Neuronal stem cell (in vitro differentiated cells): ENCODE measurements around the gene TMEM95.

Source experiments
- DNase-seq: peaks from one replicate; pipeline ENCODE4 v3.0.0-alpha.2; 2013; ENCODE audit warnings: low spot score
- H2AFZ ChIP-seq: one replicate; pipeline ENCODE4 v1.6.1; 2013; ENCODE audit warnings: mild to moderate bottlenecking, low read length, inconsistent platforms
- H2AK5ac ChIP-seq: 2 replicates; pipeline ENCODE4 v1.6.1; 2013; ENCODE audit warnings: low read depth, mild to moderate bottlenecking, inconsistent platforms, low read length, moderate library complexity, mixed read lengths
- H2BK120ac ChIP-seq: 2 replicates; pipeline ENCODE4 v1.6.1; 2013; ENCODE audit warnings: low read depth, mild to moderate bottlenecking, inconsistent platforms, low read length, moderate library complexity, mixed read lengths
- H2BK12ac ChIP-seq: one replicate; pipeline ENCODE4 v1.6.1; 2013; ENCODE audit warnings: low read length, inconsistent platforms
- H2BK15ac ChIP-seq: 2 replicates; pipeline ENCODE4 v1.6.1; 2013; ENCODE audit warnings: mild to moderate bottlenecking, low read length, inconsistent platforms, mixed read lengths
- H2BK5ac ChIP-seq: one replicate; pipeline ENCODE4 v1.6.1; 2013; ENCODE audit warnings: inconsistent platforms, mild to moderate bottlenecking, low read length, moderate library complexity
- H3K14ac ChIP-seq: one replicate; pipeline ENCODE4 v1.6.1; 2013; ENCODE audit warnings: low read length, inconsistent platforms
- H3K18ac ChIP-seq: 2 replicates; pipeline ENCODE4 v1.6.1; 2013; ENCODE audit warnings: low read length, inconsistent platforms
- H3K23ac ChIP-seq: 2 replicates; pipeline ENCODE4 v1.6.1; 2013; ENCODE audit warnings: low read depth, mild to moderate bottlenecking, mixed read lengths, low read length, inconsistent platforms; ENCODE audit not compliant: poor library complexity
- H3K27ac ChIP-seq: replicated peaks from 3 replicates; pipeline ENCODE4 v1.5.1; 2013; ENCODE audit warnings: low read length, inconsistent platforms
- H3K27me3 ChIP-seq, 3 experiments: 2 replicates each; pipeline ENCODE4 v1.6.1; 2013; ENCODE audit warnings: low read length in 3 of 3, mild to moderate bottlenecking in 2 of 3, inconsistent platforms in 1 of 3, low read depth in 1 of 3, mixed read lengths in 1 of 3, moderate library complexity in 1 of 3; ENCODE audit not compliant: control insufficient read depth in 3 of 3, insufficient read depth in 3 of 3
- H3K36me3 ChIP-seq, 2 donors: replicated peaks in 1 of 2; 2 replicates each; pipeline ENCODE4 v1.6.1; 2013; ENCODE audit warnings: low read length in 2 of 2; ENCODE audit not compliant: control insufficient read depth in 2 of 2, insufficient read depth in 2 of 2
- H3K4ac ChIP-seq: 2 replicates; pipeline ENCODE4 v1.6.1; 2013; ENCODE audit warnings: inconsistent platforms, mild to moderate bottlenecking, low read length, moderate library complexity
- H3K4me1 ChIP-seq, 2 donors: 1 replicate in 1 of 2; 2 replicates in 1 of 2; pipeline ENCODE4 v1.6.1; 2013; ENCODE audit warnings: low read length in 2 of 2, low read depth in 1 of 2; ENCODE audit not compliant: control insufficient read depth in 2 of 2, insufficient read depth in 1 of 2
- H3K4me2 ChIP-seq: one replicate; pipeline ENCODE4 v1.6.1; 2013; ENCODE audit warnings: mild to moderate bottlenecking, low read length, inconsistent platforms; ENCODE audit not compliant: insufficient read depth, poor library complexity, severe bottlenecking
- H3K4me3 ChIP-seq, 2 donors: 2 replicates each; pipeline ENCODE4 v1.5.1; 2013; ENCODE audit warnings: low read length in 2 of 2, mild to moderate bottlenecking in 2 of 2, inconsistent platforms in 1 of 2, moderate library complexity in 1 of 2
- H3K79me1 ChIP-seq: one replicate; pipeline ENCODE4 v1.6.1; 2013; ENCODE audit warnings: low read depth, mild to moderate bottlenecking, inconsistent platforms, low read length, moderate library complexity
- H3K9ac ChIP-seq: one replicate; pipeline ENCODE4 v1.6.1; 2013; ENCODE audit warnings: mild to moderate bottlenecking, low read depth, low read length, inconsistent platforms; ENCODE audit not compliant: poor library complexity
- H3K9me3 ChIP-seq, 2 donors: replicated peaks in 1 of 2; 2 replicates each; pipeline versions ENCODE3 to v1.6.1; 2013; ENCODE audit warnings: low read length in 2 of 2, mild to moderate bottlenecking in 2 of 2, inconsistent platforms in 1 of 2, low read depth in 1 of 2, mixed read lengths in 1 of 2, moderate library complexity in 1 of 2; ENCODE audit not compliant: control insufficient read depth in 2 of 2, insufficient read depth in 1 of 2
- H4K8ac ChIP-seq: one replicate; pipeline ENCODE4 v1.6.1; 2013; ENCODE audit warnings: low read depth, mild to moderate bottlenecking, inconsistent platforms, low read length, moderate library complexity
- H4K91ac ChIP-seq: one replicate; pipeline ENCODE4 v1.6.1; 2013; ENCODE audit warnings: low read length, low read depth, mild to moderate bottlenecking, inconsistent platforms; ENCODE audit not compliant: poor library complexity
- WGBS, 2 donors: extraction: QIAGEN DNeasy Blood & Tissue Kit; methylation state at CpG; one replicate each; pipeline ENCODE4 v1.1.7; 2013; ENCODE audit warnings: missing lambda C conversion rate in 2 of 2, mixed read lengths in 1 of 2; ENCODE audit not compliant: insufficient read length in 2 of 2, insufficient replicate concordance in 1 of 2; ENCODE audit errors: extremely low coverage in 2 of 2; 5-methylcytosine and 5-hydroxymethylcytosine counted together

TMEM95 gene

DNA sequence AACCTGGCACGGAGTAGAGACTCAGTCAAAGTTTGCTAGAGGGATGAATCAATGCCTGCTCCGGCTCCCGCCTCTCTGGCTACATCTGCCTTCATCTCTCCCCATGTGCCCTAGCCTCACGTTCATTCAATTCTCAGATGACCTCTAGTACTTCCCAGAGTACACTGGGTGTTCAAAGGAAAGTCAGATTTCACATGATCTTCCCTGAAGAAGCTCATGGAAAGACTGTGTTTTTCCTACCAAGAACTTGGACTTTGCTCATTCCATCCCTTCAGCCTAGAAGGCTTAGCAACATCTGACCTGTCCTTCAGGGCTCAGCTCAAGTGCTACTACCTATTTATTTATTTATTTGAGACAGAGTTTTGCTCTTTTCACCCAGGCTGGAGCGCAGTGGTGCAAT lies 14.9 kb downstream of the TMEM95 start:
- Histone ChIP-seq H3K36me3 (no peaks in the 10 kb centered on the region), H3K79me1 (no peaks in the 10 kb centered on the region), H3K4me2 (no peak overlapping the region), H2AFZ (peak overlapping the region; percentile 16), H4K8ac (no peak overlapping the region), H3K23ac (no peak overlapping the region), H3K9me3 (no peaks in the 10 kb centered on the region), H2BK15ac (no peak overlapping the region), H3K9ac (no peak overlapping the region), H2BK5ac (no peak overlapping the region), H3K18ac (no peak overlapping the region), H4K91ac (no peak overlapping the region), H3K27ac (no peak overlapping the region), H2AK5ac (peak overlapping the region; percentile 94), H3K14ac (no peak overlapping the region), H3K27me3 (peaks cover 0 to 17% (median 0%) of the 10 kb centered on the region in 3 experiments), H2BK12ac (no peak overlapping the region), H3K4me3 (no peak overlapping the region), H2BK120ac (no peak overlapping the region), H3K4ac (no peak overlapping the region), H3K4me1 (peaks cover 0 to 2% of the 10 kb centered on the region in 2 donors)
- WGBS, 2 donors: no CpG with 5 or more reads among the region's 5 CpGs
- DNase-seq: no peak

GRCh38 chr17:7370853-7371252 lies 15.9 kb downstream of the TMEM95 start:
- H3K4me3 ChIP-seq: no peak overlapping the region
- H3K27me3 ChIP-seq: peaks cover 0 to 17% (median 0%) of the 10 kb centered on the region in 3 experiments
- H4K91ac ChIP-seq: no peak overlapping the region
- H3K23ac ChIP-seq: no peak overlapping the region
- no peak overlapping the region for H2BK5ac ChIP-seq
- DNase-seq: no peak
- H2BK120ac ChIP-seq: no peak overlapping the region
- no CpG with 5 or more reads among the region's 4 CpGs for WGBS, 2 donors
- H3K27ac ChIP-seq: no peak overlapping the region
- no peaks in the 10 kb centered on the region for H3K9me3 ChIP-seq
- no peak overlapping the region for H2AFZ ChIP-seq
- peaks cover 0 to 2% of the 10 kb centered on the region in 2 donors for H3K4me1 ChIP-seq
- H4K8ac ChIP-seq: no peak overlapping the region
- no peak overlapping the region for H2BK12ac ChIP-seq
- H3K4ac ChIP-seq: no peak overlapping the region
- H3K4me2 ChIP-seq: no peak overlapping the region
- H3K36me3 ChIP-seq: no peaks in the 10 kb centered on the region
- H3K9ac ChIP-seq: no peak overlapping the region
- H2BK15ac ChIP-seq: no peak overlapping the region
- no peak overlapping the region for H2AK5ac ChIP-seq
- H3K18ac ChIP-seq: no peak overlapping the region
- no peak overlapping the region for H3K14ac ChIP-seq
- H3K79me1 ChIP-seq: no peaks in the 10 kb centered on the region

DNA sequence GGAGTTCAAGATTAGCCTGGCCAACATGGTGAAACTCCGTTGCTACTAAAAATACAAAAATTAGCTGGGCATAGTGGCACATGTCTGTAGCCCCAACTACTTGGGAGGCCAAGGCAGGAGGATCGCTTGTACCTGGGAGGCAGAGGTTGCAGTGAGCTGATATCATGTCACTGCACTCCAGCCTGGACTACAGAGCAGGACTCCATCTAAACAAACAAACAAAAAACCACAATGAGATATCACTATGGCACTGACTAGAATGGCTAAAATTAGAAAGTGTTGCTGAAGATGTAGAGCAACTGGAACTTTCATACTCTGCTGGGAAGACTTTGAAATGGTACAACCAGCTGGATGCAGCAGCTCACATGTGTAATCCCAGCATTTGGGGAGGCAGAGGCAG lies 19.4 kb downstream of the TMEM95 start:
- Histone ChIP-seq H2BK12ac (no peak overlapping the region), H3K4me1 (no peaks in the 10 kb centered on the region), H2AK5ac (no peak overlapping the region), H3K36me3 (no peaks in the 10 kb centered on the region), H2BK15ac (no peak overlapping the region), H3K23ac (no peak overlapping the region), H4K91ac (no peak overlapping the region), H3K18ac (no peak overlapping the region), H3K4me2 (no peak overlapping the region), H2BK120ac (no peak overlapping the region), H3K27ac (no peak overlapping the region), H3K9me3 (peaks cover 2 to 4% of the 10 kb centered on the region in 2 donors), H3K27me3 (peaks cover 0 to 9% (median 0%) of the 10 kb centered on the region in 3 experiments), H3K4ac (no peak overlapping the region), H3K79me1 (no peaks in the 10 kb centered on the region), H4K8ac (no peak overlapping the region), H2BK5ac (no peak overlapping the region), H3K14ac (peak overlapping the region; percentile 71), H3K9ac (no peak overlapping the region), H2AFZ (no peak overlapping the region), H3K4me3 (no peak overlapping the region)
- WGBS, 2 donors: no CpG with 5 or more reads among the region's 2 CpGs
- no peak for DNase-seq

- H2BK5ac ChIP-seq: no peak overlapping the region
- no CpG with 5 or more reads among the region's 3 CpGs for WGBS, 2 donors
- no peak overlapping the region for H2AK5ac ChIP-seq
- DNase-seq: no peak
- H2BK120ac ChIP-seq: no peak overlapping the region
- no peaks in the 10 kb centered on the region for H3K79me1 ChIP-seq
- no peak overlapping the region for H2AFZ ChIP-seq
- no peak overlapping the region for H3K27ac ChIP-seq
- peaks cover 11 to 17% of the 10 kb centered on the region in 2 donors for H3K9me3 ChIP-seq
- no peak overlapping the region for H3K9ac ChIP-seq
- H3K27me3 ChIP-seq: peaks cover 3 to 49% (median 42%) of the 10 kb centered on the region in 3 experiments
- H3K36me3 ChIP-seq: no peaks in the 10 kb centered on the region
- no peak overlapping the region for H4K91ac ChIP-seq
- no peak overlapping the region for H2BK15ac ChIP-seq
- peaks cover 7 to 8% of the 10 kb centered on the region in 2 donors for H3K4me1 ChIP-seq
- no peak overlapping the region for H3K18ac ChIP-seq
- H3K4ac ChIP-seq: no peak overlapping the region
- H3K23ac ChIP-seq: no peak overlapping the region
- H4K8ac ChIP-seq: no peak overlapping the region
- no peak overlapping the region for H3K14ac ChIP-seq
- no peak overlapping the region for H2BK12ac ChIP-seq
- no peak overlapping the region for H3K4me2 ChIP-seq
- no peak overlapping the region for H3K4me3 ChIP-seq
Measured at GRCh38 chr17:7379134-7379533, 24.2 kb downstream of the TMEM95 start.
